GM19240 (cell line): Measurements from ENCODE around the gene VCL.

Experiments used
- DNase-seq: peaks from one replicate; pipeline ENCODE4 v3.0.0; 2011; ENCODE audit warnings: low spot score; ENCODE audit not compliant: insufficient read length

VCL gene

GRCh38 chr10:74150204-74150989 lies 152.5 kb downstream of the VCL start, which contains the start of gene AP3M1:
AP3M1 (minus strand) TSS chr10:74150828; CDS start chr10:74138379, 12,449 bp downstream.
- DNase-seq, result peak; percentile 61

- peak; percentile 69 for DNase-seq
Observed at GRCh38 chr10:74150990-74151878, 153.3 kb downstream of the VCL start, which contains the start of gene ADK. ADK (plus strand) TSS chr10:74151221; CDS start chr10:74151279, 58 bp downstream.

GRCh38 chr10:74151879-74152722 lies 154.2 kb downstream of the VCL start:
- DNase-seq, result no peak

GRCh38 chr10:74153123-74153522 lies 155.2 kb downstream of the VCL start:
- no peak for DNase-seq

- no peak for DNase-seq
Observed at GRCh38 chr10:74153676-74154075, 155.8 kb downstream of the VCL start.

- DNase-seq, result no peak
Observed at GRCh38 chr10:74156919-74157289, 159.0 kb downstream of the VCL start.

- DNase-seq, result no peak
Observed at GRCh38 chr10:74160013-74160412, 162.1 kb downstream of the VCL start.

GRCh38 chr10:74163319-74164068 lies 165.6 kb downstream of the VCL start:
- DNase-seq, result no peak

GRCh38 chr10:74164716-74165529 lies 167.0 kb downstream of the VCL start:
- no peak for DNase-seq

GRCh38 chr10:74165530-74165901 lies 167.6 kb downstream of the VCL start:
- DNase-seq, result no peak

GRCh38 chr10:74167443-74167842 lies 169.5 kb downstream of the VCL start:
- DNase-seq, result no peak
